ENCODE results near the gene PLPPR4.
A peak's percentile ranks its signal among the peaks of the same experiment; 100 is the strongest.

PLPPR4 gene

DNA sequence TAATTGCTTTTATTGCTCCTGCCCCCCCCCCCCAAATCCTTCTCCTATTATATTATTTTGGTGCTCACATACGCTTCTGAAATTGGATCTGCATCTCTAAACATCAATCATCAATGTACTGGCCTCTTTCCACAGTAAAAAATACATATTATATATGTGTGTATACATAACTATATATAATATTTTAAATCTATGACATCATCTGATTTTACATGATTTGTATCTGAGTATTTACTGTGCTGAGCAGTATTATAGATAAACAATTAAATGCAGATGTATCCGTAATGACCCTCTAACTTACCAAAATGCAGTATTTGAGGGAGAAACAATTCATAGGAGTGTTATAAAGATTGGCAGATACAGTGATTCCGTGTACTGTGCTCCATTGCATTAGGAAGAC is 832 bp downstream of the PLPPR4 start:
- TF ChIP-seq, protein P1, sequence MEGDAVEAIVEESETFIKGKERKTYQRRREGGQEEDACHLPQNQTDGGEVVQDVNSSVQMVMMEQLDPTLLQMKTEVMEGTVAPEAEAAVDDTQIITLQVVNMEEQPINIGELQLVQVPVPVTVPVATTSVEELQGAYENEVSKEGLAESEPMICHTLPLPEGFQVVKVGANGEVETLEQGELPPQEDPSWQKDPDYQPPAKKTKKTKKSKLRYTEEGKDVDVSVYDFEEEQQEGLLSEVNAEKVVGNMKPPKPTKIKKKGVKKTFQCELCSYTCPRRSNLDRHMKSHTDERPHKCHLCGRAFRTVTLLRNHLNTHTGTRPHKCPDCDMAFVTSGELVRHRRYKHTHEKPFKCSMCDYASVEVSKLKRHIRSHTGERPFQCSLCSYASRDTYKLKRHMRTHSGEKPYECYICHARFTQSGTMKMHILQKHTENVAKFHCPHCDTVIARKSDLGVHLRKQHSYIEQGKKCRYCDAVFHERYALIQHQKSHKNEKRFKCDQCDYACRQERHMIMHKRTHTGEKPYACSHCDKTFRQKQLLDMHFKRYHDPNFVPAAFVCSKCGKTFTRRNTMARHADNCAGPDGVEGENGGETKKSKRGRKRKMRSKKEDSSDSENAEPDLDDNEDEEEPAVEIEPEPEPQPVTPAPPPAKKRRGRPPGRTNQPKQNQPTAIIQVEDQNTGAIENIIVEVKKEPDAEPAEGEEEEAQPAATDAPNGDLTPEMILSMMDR (conservative IDR thresholded peaks at IDR 0.05; ENCODE audit: control insufficient read depth, insufficient read depth, low read depth, low read length): no peak
- H3K4me3 ChIP-seq (ENCODE audit: control insufficient read depth, low read depth, low read length): no peak overlapping the region
- DNase-seq (ENCODE audit: low read depth): no peak

DNA sequence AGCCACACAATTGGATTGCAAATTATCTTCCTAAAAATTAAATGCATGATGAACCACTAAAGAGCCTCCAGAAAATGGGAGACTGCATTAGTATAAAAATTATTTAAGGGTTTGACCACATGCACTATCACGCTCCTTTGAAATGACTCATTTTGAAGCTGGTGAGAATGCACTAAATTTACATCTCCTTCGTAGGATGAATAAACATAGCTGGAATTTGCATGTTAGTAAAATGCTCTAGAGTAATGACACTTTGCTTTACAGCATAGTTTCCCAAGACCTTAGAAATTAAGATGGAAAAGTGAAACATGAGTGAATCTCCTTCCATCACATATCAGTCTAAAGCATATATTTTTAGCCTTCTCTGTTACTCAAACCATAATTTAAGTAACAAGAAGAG is 2.4 kb downstream of the PLPPR4 start:
- TF ChIP-seq, protein P1 (conservative IDR thresholded peaks at IDR 0.05; ENCODE audit: control insufficient read depth, insufficient read depth, low read depth, low read length): no peak
- peak; percentile 71 for DNase-seq (ENCODE audit: low read depth)
- H3K4me3 ChIP-seq (ENCODE audit: control insufficient read depth, low read depth, low read length): no peak overlapping the region

DNA sequence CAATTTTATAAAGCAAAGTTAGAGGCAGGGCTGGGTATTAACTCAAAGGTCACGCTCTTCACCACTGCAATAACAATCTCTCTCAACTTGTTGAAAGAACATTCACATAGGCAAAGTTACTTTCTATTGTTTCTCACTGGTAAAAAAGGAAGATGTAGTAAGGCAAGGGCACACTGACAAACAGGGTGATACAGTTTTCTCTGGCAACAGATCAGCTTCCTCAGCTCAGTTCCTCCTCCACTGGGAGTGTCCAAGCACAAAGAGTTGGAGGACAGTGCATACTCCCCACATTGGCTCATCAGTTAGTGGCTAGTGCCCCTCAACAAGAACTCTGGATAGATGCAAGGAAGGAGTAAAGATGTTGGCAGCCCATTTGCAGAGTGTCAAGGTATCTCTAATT is 3.7 kb downstream of the PLPPR4 start:
- H3K4me3 ChIP-seq (ENCODE audit: control insufficient read depth, low read depth, low read length): no peak overlapping the region
- TF ChIP-seq, protein P1 (conservative IDR thresholded peaks at IDR 0.05; ENCODE audit: control insufficient read depth, insufficient read depth, low read depth, low read length): no peak
- DNase-seq (ENCODE audit: low read depth): peak; percentile 22

DNA sequence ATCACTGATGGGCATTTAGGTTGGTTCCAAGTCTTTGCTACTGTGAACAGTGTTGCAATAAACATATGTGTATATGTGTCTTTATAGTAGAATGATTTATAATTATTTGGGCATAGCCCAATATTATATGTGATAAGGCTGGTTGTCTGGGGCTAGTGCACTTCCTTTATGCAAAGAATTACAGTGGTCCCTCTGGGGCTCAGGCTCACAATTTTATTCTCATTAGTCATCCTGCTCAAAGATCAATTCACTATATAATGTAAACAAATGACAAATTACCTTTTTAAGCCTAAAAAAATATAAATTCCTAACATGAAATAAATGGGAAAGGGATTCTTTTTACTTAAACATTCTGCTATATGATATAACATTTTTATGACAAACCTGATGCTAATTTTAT is 5.0 kb downstream of the PLPPR4 start:
- no peak overlapping the region for H3K4me3 ChIP-seq (ENCODE audit: control insufficient read depth, low read depth, low read length)
- TF ChIP-seq, protein P1 (conservative IDR thresholded peaks at IDR 0.05; ENCODE audit: control insufficient read depth, insufficient read depth, low read depth, low read length): no peak
- no peak for DNase-seq (ENCODE audit: low read depth)

DNA sequence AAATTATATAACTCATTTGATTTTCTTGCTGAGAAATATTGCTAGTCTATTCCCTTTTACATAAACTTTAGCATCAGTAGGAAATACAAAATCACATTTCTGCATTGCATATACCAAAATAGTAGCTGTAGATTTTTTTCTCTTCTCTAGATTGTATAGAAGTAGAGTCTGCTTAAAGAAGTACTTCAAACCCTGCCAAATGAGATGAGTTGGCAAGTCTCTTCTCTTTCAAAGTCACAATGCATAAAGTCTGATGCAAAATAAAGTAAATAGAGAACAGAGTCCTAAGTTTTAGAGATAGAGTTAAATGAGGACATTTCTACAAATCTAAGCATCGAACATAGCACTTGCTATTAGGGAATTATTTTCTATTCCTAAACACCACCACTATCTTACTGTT is 6.4 kb downstream of the PLPPR4 start:
- no peak for DNase-seq (ENCODE audit: low read depth)
- no peak overlapping the region for H3K4me3 ChIP-seq (ENCODE audit: control insufficient read depth, low read depth, low read length)
- TF ChIP-seq, protein P1 (conservative IDR thresholded peaks at IDR 0.05; ENCODE audit: control insufficient read depth, insufficient read depth, low read depth, low read length): no peak

DNA sequence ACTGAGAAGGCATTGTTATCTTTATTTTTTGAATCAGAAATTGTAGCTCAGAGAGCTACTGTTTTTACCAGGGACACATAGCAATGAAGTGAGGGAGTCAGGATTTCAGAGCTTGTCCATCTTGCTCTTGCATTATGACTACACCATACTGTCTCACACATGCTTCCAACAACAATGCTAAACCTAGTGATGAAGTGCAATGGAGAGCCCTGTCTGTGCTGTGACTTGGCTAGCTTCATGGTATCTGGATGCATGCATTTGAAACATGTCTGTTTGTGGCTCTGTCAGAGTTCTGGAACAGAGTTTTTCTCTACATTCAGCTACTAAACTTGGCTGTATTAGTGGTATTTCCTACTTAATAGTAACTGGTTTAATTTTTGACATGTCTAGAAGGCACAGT is 7.0 kb downstream of the PLPPR4 start:
- H3K4me3 ChIP-seq (ENCODE audit: control insufficient read depth, low read depth, low read length): no peak overlapping the region
- TF ChIP-seq, protein P1 (conservative IDR thresholded peaks at IDR 0.05; ENCODE audit: control insufficient read depth, insufficient read depth, low read depth, low read length): no peak
- no peak for DNase-seq (ENCODE audit: low read depth)

DNA sequence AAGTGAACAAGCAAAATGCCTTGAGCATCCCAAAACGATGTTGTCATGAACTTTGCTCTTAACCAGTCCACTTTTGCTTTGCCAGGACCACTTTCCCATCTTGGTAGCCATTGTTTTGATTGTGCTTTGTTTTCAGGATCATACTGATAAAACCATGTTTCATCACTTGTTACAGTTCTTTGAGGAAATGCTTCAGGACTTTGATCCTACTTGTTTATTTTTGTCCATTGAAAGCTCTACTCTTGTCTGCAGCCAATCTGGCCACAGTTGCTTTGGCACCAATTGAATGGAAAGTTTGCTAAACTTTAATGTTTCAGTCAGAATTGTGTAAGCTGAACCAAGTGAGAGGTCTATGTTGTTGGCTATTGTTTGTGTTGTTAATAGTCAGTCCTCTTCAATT is 12.8 kb downstream of the PLPPR4 start:
- TF ChIP-seq, protein P1 (conservative IDR thresholded peaks at IDR 0.05; ENCODE audit: control insufficient read depth, insufficient read depth, low read depth, low read length): no peak
- H3K4me3 ChIP-seq (ENCODE audit: control insufficient read depth, low read depth, low read length): no peak overlapping the region
- DNase-seq (ENCODE audit: low read depth): no peak
